Activated CD8-positive, alpha-beta T cell treated with anti-CD3 and anti-CD28 coated beads for 36 hours (primary cell): Measurements from ENCODE around the gene ACER1. TPM values are rescaled to one million over a fixed set of nuclear protein-coding genes. Genes with fewer than 3 reads are reported as not detected.

Source experiments
- ATAC-seq: fragments of 200-7000 bp; cut with Tn5 transposase; one replicate; pipeline ENCODE4 v1.10.0; 2021; ENCODE audit warnings: mild to moderate bottlenecking, moderate library complexity
- CTCF ChIA-PET: fragments of 350-600 bp; sonication (Branson Sonifier 250); formaldehyde crosslinking; loops from one replicate; lab custom pipeline; 2021; ENCODE audit warnings: antibody characterized with exemption; lab: Charles Lee
- POLR2A ChIA-PET: fragments of 350-600 bp; sonication (Branson Sonifier 250); formaldehyde crosslinking; loops from one replicate; lab custom pipeline; 2021; ENCODE audit warnings: antibody characterized with exemption; lab: Charles Lee
- DNase-seq: peaks from one replicate; pipeline ENCODE4 v3.0.0-alpha.2; 2020
- H3K27ac Mint-ChIP-seq: one replicate; pipeline ENCODE4 v1.8.0; 2021; ENCODE audit warnings: mild to moderate bottlenecking, mixed read lengths
- H3K27me3 Mint-ChIP-seq: one replicate; pipeline ENCODE4 v1.8.0; 2021; ENCODE audit warnings: mixed read lengths
- H3K36me3 Mint-ChIP-seq: one replicate; pipeline ENCODE4 v1.8.0; 2021; ENCODE audit warnings: low read depth, mixed read lengths
- H3K4me1 Mint-ChIP-seq: one replicate; pipeline ENCODE4 v1.8.0; 2021; ENCODE audit warnings: low read depth, mixed read lengths
- H3K4me3 Mint-ChIP-seq: one replicate; pipeline ENCODE4 v1.8.0; 2021; ENCODE audit warnings: mild to moderate bottlenecking, moderate library complexity, mixed read lengths
- H3K9me3 Mint-ChIP-seq: one replicate; pipeline ENCODE4 v1.8.0; 2021; ENCODE audit warnings: mixed read lengths
- CTCF ChIP-seq: fragments of 200-600 bp; IDR thresholded peaks from one replicate; pipeline ENCODE4 v1.8.0; 2022; ENCODE audit warnings: antibody characterized with exemption, mild to moderate bottlenecking
- intact Hi-C: fragments of 100-400 bp; cut with micrococcal nuclease; formaldehyde crosslinking; loops from one replicate; pipeline ENCODE4 v1.10.0; 2022
- total RNA-seq, 2 experiments: library from RNA; stranded (reverse); gene quantifications; one replicate each; pipeline ENCODE4 v1.2.3, GENCODE V29; 2021

The ACER1 gene, protein sequence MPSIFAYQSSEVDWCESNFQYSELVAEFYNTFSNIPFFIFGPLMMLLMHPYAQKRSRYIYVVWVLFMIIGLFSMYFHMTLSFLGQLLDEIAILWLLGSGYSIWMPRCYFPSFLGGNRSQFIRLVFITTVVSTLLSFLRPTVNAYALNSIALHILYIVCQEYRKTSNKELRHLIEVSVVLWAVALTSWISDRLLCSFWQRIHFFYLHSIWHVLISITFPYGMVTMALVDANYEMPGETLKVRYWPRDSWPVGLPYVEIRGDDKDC
- total RNA-seq = not detected

GRCh38 chr19:6333439-6333838, at the start of gene ACER1:
Gene ACER1, minus strand, starts transcription at chr19:6333612. Its CDS starts 61 bp downstream, at chr19:6333551.
- POLR2A ChIA-PET = no interaction called here

DNA sequence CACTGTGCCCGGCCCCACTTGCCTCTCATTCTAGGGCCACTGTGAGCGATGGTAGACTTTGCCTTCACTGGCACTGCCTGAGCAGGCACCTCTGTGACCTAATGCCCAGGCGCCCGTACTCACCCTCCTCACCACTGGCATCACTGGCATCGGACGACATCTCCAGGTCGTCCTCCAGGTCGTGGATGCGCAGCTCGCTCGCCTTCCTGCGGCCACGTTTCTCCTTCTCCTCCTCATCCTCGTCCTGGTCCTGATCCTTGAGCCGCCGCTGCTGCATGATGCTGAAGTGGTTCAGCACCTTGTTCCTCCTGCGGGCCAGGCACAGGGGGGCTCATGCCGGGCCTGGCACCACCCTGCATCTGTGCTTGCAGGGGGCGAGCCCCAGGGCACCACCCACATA, 49.8 kb upstream of the ACER1 start:
- H3K4me1 Mint-ChIP-seq = peaks cover 2% of the 10 kb centered on the region
- no peak overlapping the region for H3K27ac Mint-ChIP-seq
- DNase-seq (no peak), ATAC-seq (no peak)
- CTCF ChIA-PET = no interaction called here
- POLR2A ChIA-PET = no interaction called here
- peaks cover 38% of the 10 kb centered on the region for H3K36me3 Mint-ChIP-seq
- no peak overlapping the region for H3K4me3 Mint-ChIP-seq
- intact Hi-C loops = no loop called here
- no peaks in the 10 kb centered on the region for H3K9me3 Mint-ChIP-seq
- H3K27me3 Mint-ChIP-seq = no peaks in the 10 kb centered on the region
- no peak for TF ChIP-seq CTCF

More at GRCh38 chr19:6333439-6333838, at the start of gene ACER1:
- intact Hi-C loops = no loop called here
- H3K4me1 Mint-ChIP-seq = no peaks in the 10 kb centered on the region
- DNase-seq (no peak), ATAC-seq (no peak)
- no peaks in the 10 kb centered on the region for H3K9me3 Mint-ChIP-seq
- CTCF ChIA-PET = interaction anchor here (1.2 to 1.5 kb wide), 2 partner anchors 33 to 34 kb away, joined by 3 to 4 read pairs; no protein-coding TSS in a partner anchor
- H3K27me3 Mint-ChIP-seq = no peaks in the 10 kb centered on the region
- no peak within 1 kb of the TSS for H3K4me3 Mint-ChIP-seq
- TF ChIP-seq CTCF = no peak
- H3K27ac Mint-ChIP-seq = no peak within 1 kb of the TSS
- no peaks in the 10 kb centered on the region for H3K36me3 Mint-ChIP-seq

- no peaks in the 10 kb centered on the region for H3K27me3 Mint-ChIP-seq
- DNase-seq (no peak), ATAC-seq (no peak)
- intact Hi-C loops = no loop called here
- CTCF ChIA-PET = no interaction called here
- POLR2A ChIA-PET = interaction anchor here (0.6 kb wide), 1 partner anchor 16 kb away, joined by 3 read pairs; no protein-coding TSS in a partner anchor
- H3K4me1 Mint-ChIP-seq = peaks cover 2% of the 10 kb centered on the region
- no peak overlapping the region for H3K27ac Mint-ChIP-seq
- H3K36me3 Mint-ChIP-seq = peaks cover 37% of the 10 kb centered on the region
- no peaks in the 10 kb centered on the region for H3K9me3 Mint-ChIP-seq
- TF ChIP-seq CTCF = no peak
- no peak overlapping the region for H3K4me3 Mint-ChIP-seq
Observed at GRCh38 chr19:6381030-6381750, 47.8 kb upstream of the ACER1 start.

DNA sequence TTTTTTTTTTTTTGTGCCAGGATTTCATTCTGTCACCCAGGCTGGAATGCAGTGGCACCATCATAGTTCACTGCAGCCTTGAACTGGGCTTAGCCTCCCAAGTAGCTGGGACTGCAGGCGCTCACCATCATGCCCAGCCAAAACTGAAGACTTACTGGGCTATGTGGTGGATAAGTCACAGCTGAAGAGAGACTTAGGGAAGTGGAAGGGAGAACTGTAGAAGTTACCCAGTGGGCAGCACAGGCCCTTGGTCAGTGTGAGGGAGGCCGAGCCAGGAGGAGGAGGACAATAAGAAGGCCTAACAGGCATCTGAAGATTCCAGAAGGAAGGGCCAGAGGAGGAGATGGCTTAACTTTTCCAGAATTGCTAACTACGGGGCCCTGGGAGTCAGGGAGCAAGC, 46.3 kb upstream of the ACER1 start:
- Mint-ChIP-seq H3K36me3 (peaks cover 33% of the 10 kb centered on the region), H3K4me1 (peaks cover 2% of the 10 kb centered on the region), H3K27ac (no peak overlapping the region), H3K4me3 (no peak overlapping the region), H3K9me3 (no peaks in the 10 kb centered on the region), H3K27me3 (no peaks in the 10 kb centered on the region)
- DNase-seq (no peak), ATAC-seq (no peak)
- CTCF ChIA-PET = no interaction called here
- no peak for TF ChIP-seq CTCF
- POLR2A ChIA-PET = interaction anchor here (0.6 to 1.6 kb wide), 3 partner anchors 10 to 96 kb away, joined by 3 to 4 read pairs (median 4); no protein-coding TSS in a partner anchor
- intact Hi-C loops = no loop called here

GRCh38 chr19:6378486-6378885, 45.1 kb upstream of the ACER1 start:
- no peak overlapping the region for H3K4me3 Mint-ChIP-seq
- TF ChIP-seq CTCF = no peak
- peaks cover 33% of the 10 kb centered on the region for H3K36me3 Mint-ChIP-seq
- ChIA-PET CTCF (no interaction called here), POLR2A (interaction anchor here (1.2 to 1.6 kb wide), 2 partner anchors 11 to 34 kb away, joined by 3 to 4 read pairs; no protein-coding TSS in a partner anchor)
- H3K27me3 Mint-ChIP-seq = no peaks in the 10 kb centered on the region
- H3K9me3 Mint-ChIP-seq = no peaks in the 10 kb centered on the region
- peaks cover 6% of the 10 kb centered on the region for H3K4me1 Mint-ChIP-seq
- no peak overlapping the region for H3K27ac Mint-ChIP-seq
- intact Hi-C loops = no loop called here
- DNase-seq = no peak
- ATAC-seq = no peak
